Gastroesophageal sphincter (tissue), 4 donors: ENCODE measurements around the gene CISH. TPM values are rescaled to one million over a fixed set of nuclear protein-coding genes. Genes with fewer than 3 reads are reported as not detected.

ENCODE experiments used
- ATAC-seq: fragments of 150-250 bp; one replicate; pipeline ENCODE4 v1.9.1; 2016; ENCODE audit warnings: mild to moderate bottlenecking, moderate library complexity
- H3K27ac ChIP-seq, 4 donors: fragments of 200-600 bp; sonication (generic) in 3 of 4; 1 replicate in 3 of 4; 2 replicates in 1 of 4; pipeline ENCODE4 v1.5.1; 2016 to 2019
- H3K27me3 ChIP-seq: fragments of 200-600 bp; sonication (generic); one replicate; pipeline ENCODE4 v1.5.1; 2019
- H3K36me3 ChIP-seq, 2 donors: fragments of 200-600 bp; sonication (generic); one replicate each; pipeline ENCODE4 v1.5.1; 2019; ENCODE audit warnings: control low read depth in 1 of 2
- H3K4me1 ChIP-seq, 3 donors: fragments of 200-600 bp; sonication (generic); 1 replicate in 2 of 3; 2 replicates in 1 of 3; pipeline ENCODE4 v1.5.1; 2016 to 2019; ENCODE audit warnings: control low read depth in 2 of 3
- H3K4me3 ChIP-seq, 2 donors: fragments of 200-600 bp; sonication (generic); one replicate each; pipeline ENCODE4 v1.5.1; 2019; ENCODE audit warnings: mild to moderate bottlenecking in 1 of 2, moderate library complexity in 1 of 2
- H3K9me3 ChIP-seq, 3 donors: fragments of 200-600 bp; sonication (generic); one replicate each; pipeline ENCODE4 v1.5.1; 2017 to 2019; ENCODE audit warnings: control low read depth in 2 of 3
- EP300 ChIP-seq: sonication (generic); formaldehyde crosslinking; IDR thresholded peaks from one replicate; pipeline ENCODE4 v1.6.1; 2017; ENCODE audit warnings: antibody characterized with exemption, mild to moderate bottlenecking
- POLR2A ChIP-seq, 2 donors: fragments of 450-650 bp; IDR thresholded peaks; one replicate each; pipeline ENCODE4 v1.6.1; 2017; ENCODE audit warnings: antibody characterized with exemption in 2 of 2, mild to moderate bottlenecking in 2 of 2, moderate library complexity in 1 of 2
- POLR2AphosphoS5 ChIP-seq: sonication (generic); formaldehyde crosslinking; IDR thresholded peaks from one replicate; pipeline ENCODE4 v1.6.1; 2017; ENCODE audit warnings: antibody characterized with exemption
- WGBS, 2 donors: methylation state at CpG; one replicate each; pipeline ENCODE4 v1.1.5; 2018; ENCODE audit warnings: low coverage in 1 of 2; 5-methylcytosine and 5-hydroxymethylcytosine counted together
- total RNA-seq, 4 donors: library from RNA; depleted of rRNA; stranded (reverse); fragments of >200 nt; gene quantifications; one replicate each; pipeline ENCODE4 v1.1.0, GENCODE V29; 2016
- TF ChIP-seq, protein P1 (sequence below), 4 experiments: fragments of 200-600 bp in 2 of 4; fragments of 450-650 bp in 2 of 4; sonication (generic) in 1 of 4; IDR thresholded peaks; one replicate each; pipeline ENCODE4 v1.5.1; 2017 to 2019; ENCODE audit warnings: antibody characterized with exemption in 4 of 4, mild to moderate bottlenecking in 2 of 4, moderate library complexity in 2 of 4

Gene CISH
- total RNA-seq, 4 donors from 2014 or later: 0.99 to 9.3 (median 3.6) TPM

DNA sequence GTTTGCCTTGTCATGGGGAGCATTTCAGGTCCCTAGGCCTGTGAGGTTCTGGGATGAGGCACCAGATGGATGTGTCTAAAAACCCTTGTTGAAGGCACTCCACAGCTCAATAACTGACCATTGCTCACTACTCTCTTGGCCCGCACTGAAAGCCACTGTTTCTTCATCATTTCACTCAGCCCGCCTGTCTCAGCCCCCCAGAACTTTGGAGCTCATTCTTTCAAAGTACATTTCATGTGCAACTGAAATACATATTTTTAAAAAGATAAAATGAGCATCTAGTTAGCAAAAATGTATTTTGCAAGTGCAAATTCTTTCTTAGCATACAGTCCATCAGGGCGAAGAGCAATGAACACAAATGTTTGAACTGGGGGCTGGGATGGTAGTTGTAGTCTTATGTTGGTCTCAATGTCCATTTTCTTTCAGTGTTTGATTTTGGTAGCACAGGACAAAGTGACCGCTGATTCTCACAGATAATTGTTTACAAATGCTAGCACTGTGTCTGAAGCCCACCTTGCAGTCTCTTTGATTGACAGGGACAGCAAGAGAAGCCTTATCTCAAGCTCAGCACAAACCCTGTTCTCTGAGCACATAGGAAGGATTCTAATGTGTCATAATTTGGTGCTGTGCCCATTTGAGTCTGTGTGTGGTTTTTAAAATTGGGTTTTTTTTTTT lies 22.7 kb downstream of the CISH start:
- TF ChIP-seq EP300 (no peak), POLR2A (IDR thresholded peaks at IDR 0.05) (no peak), POLR2AphosphoS5 (no peak)
- TF ChIP-seq, protein P1, sequence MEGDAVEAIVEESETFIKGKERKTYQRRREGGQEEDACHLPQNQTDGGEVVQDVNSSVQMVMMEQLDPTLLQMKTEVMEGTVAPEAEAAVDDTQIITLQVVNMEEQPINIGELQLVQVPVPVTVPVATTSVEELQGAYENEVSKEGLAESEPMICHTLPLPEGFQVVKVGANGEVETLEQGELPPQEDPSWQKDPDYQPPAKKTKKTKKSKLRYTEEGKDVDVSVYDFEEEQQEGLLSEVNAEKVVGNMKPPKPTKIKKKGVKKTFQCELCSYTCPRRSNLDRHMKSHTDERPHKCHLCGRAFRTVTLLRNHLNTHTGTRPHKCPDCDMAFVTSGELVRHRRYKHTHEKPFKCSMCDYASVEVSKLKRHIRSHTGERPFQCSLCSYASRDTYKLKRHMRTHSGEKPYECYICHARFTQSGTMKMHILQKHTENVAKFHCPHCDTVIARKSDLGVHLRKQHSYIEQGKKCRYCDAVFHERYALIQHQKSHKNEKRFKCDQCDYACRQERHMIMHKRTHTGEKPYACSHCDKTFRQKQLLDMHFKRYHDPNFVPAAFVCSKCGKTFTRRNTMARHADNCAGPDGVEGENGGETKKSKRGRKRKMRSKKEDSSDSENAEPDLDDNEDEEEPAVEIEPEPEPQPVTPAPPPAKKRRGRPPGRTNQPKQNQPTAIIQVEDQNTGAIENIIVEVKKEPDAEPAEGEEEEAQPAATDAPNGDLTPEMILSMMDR (IDR thresholded peaks at IDR 0.05): no peak
- 74 to 88% methylated on average over 4 of the region's 4 CpGs for WGBS, 2 donors
- peaks cover 0 to 42% (median 15%) of the 10 kb centered on the region in 3 donors for H3K4me1 ChIP-seq
- H3K27ac ChIP-seq: no peak overlapping the region
- peaks cover 0 to 5% of the 10 kb centered on the region in 2 donors for H3K36me3 ChIP-seq
- no peak overlapping the region for H3K4me3 ChIP-seq
- H3K9me3 ChIP-seq: no peaks in the 10 kb centered on the region
- H3K27me3 ChIP-seq: no peaks in the 10 kb centered on the region
- no peak for ATAC-seq

DNA sequence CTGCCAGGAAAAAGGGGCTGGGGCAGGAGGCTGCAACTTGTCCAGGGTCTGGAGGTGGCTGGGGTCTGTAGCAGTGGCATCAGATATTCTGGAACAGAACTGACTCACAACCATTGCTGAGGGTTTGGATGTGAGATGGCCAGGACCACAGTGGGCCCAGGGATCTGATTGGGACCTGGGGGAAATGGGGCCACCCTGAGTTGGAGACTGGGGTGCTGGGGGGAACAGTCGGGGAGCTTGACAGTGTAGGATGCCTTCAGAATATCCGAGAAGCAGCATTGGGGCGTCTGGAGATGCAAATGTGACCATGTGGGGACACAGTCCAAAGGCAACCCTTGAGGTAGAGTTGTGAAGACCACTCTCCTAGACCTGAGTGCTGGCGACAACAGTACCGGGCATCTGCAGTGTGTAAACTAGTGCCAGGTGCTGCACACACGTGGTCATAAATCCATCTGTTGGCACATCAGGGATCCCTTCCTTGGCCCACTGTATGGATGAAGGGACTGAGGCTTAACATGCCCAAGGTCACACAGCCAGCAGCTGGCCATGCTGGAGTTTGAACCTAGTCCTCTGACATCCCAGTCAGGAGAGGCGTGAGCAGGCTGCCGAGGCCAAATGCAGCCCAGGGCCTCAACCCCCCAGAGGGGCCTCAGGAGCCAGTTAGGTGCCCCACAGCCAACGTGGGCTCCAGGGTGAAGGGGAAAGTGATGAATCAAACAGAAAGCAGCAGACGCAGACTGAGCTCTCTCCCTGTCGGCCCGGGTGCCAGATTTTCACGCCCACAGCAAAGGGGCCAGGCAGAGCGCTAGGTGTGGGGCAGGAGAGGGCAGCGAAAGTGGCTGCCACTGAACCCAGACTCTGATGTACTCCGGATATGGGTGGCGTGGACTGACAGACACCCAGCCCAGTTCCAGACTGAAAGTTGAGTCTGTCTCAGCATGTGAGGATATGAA lies 23.5 kb downstream of the CISH start:
- H3K4me1 ChIP-seq: peaks cover 0 to 43% (median 15%) of the 10 kb centered on the region in 3 donors

DNA sequence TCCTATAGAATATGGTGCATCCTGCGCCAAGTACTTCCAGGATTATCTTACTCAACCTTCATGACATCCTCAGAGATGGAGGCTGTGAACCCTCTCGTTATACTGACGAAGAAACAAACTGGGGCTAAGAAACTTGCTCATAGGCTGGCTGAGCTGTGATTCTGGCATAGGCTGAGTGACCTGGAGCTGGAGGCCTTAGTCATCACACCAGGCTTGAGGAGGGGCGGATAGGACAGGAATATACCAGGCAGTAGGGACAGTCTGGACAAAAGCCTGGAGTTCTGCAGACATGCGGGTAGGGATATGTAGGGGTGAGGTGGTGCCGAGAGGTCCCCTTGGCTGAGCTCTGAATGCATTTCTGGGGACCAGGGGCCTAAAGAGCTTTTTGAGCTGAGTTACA lies 24.2 kb downstream of the CISH start:
- no peak for TF ChIP-seq POLR2A (IDR thresholded peaks at IDR 0.05)
- TF ChIP-seq, protein P1 (IDR thresholded peaks at IDR 0.05): no peak
- Histone ChIP-seq H3K4me3 (no peak overlapping the region), H3K36me3 (peaks cover 0 to 20% of the 10 kb centered on the region in 2 donors), H3K27ac (no peak overlapping the region), H3K27me3 (no peaks in the 10 kb centered on the region), H3K4me1 (peaks cover 0 to 36% (median 10%) of the 10 kb centered on the region in 3 donors), H3K9me3 (no peaks in the 10 kb centered on the region)
- WGBS, 2 donors: 94% methylated on average over 2 of the region's 6 CpGs; no CpG with 5 or more reads in 1 of the 2 donors
- no peak for ATAC-seq

More for the DNA sequence above, 23.5 kb downstream of the CISH start:
- peaks cover 0 to 13% of the 10 kb centered on the region in 2 donors for H3K36me3 ChIP-seq
- 53 to 74% methylated on average over 4 to 6 of the region's 17 CpGs for WGBS, 2 donors
- H3K27ac ChIP-seq: no peak overlapping the region
- no peaks in the 10 kb centered on the region for H3K27me3 ChIP-seq
- H3K4me3 ChIP-seq: no peak overlapping the region
- ATAC-seq: no peak
- TF ChIP-seq, protein P1 (IDR thresholded peaks at IDR 0.05): no peak
- TF ChIP-seq POLR2AphosphoS5 (no peak), EP300 (no peak)
- H3K9me3 ChIP-seq: no peaks in the 10 kb centered on the region

GRCh38 chr3:50586763-50587070 lies 24.9 kb downstream of the CISH start:
- ATAC-seq: no peak
- WGBS, 2 donors: 80% methylated on average over 1 of the region's 3 CpGs; no CpG with 5 or more reads in 1 of the 2 donors

More at GRCh38 chr3:50586763-50587070, 24.9 kb downstream of the CISH start:
- Histone ChIP-seq H3K36me3 (peaks cover 0 to 26% of the 10 kb centered on the region in 2 donors), H3K4me3 (no peak overlapping the region), H3K27me3 (no peaks in the 10 kb centered on the region), H3K9me3 (no peaks in the 10 kb centered on the region), H3K4me1 (peaks cover 0 to 30% (median 10%) of the 10 kb centered on the region in 3 donors), H3K27ac (no peak overlapping the region)
- TF ChIP-seq EP300: no peak
- TF ChIP-seq, protein P1 (IDR thresholded peaks at IDR 0.05): no peak
- no peak for TF ChIP-seq POLR2A (IDR thresholded peaks at IDR 0.05)
- no peak for TF ChIP-seq POLR2AphosphoS5
